HG03095 (cell line): ENCODE results near the gene SPIN2B.

ENCODE experiments used
- ATAC-seq: cut with Tn5 transposase; IDR thresholded peaks from one replicate; pipeline ENCODE4 v1.9.1; 2021; ENCODE audit warnings: moderate library complexity; ENCODE audit not compliant: unreplicated experiment

SPIN2B gene

DNA sequence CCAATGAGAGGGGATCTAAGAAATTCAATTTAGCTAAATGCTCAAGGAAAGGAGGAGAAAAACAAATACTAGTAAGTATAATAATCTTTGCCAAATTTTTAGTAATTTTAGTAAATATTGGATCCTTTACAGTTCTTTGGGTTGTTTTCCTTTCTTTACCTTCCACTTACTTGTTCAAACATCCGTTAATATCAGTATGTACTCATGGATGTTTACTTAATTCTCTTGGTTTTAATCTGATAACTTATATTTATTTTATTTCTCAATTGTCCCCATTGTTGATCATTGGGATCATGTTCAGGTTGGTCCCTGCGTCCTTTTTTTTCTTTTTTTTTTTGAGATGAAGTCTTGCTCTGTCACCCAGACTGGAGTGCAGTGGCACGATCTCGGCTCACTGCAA is 46.9 kb downstream of the SPIN2B start:
- ATAC-seq, result no peak

DNA sequence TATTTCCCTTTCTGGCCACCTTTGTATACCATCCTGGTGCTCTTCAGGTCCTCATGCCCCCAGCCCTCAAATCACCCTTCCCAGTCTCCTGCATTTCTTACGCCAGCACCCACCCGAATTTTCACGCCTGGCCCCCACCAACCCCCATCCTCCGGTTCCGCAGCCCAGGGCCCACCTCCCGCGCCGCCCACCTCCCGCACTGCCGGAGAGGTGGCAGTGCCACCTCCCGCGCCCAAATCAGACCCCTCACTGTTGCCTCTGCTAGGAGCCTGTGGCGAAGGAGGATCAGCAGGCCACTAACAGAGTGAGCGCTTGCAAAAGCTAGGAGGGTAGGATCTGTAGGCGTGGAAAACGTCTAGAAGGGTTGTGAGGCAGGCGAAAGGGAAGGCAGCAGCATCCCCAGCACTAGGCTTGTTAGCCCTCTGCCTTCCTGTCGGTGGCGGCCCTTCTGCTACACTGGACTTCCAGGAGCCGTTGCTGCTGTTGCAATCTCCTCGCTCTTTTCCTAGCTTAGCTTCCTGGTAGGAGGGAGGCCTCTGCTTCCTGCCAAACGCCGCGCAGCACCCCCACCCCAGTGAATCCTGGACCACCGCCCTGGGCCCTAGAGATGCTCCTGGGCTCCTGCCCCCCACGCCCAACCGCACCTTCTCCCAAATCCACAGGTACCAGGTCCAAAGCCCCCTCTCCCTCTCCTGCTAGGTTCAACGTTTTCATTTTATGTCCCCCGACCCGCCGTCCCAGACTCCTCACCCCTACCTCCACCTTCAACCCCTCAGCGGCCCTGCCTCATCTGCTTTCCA is 51.0 kb downstream of the SPIN2B start:
- no peak for ATAC-seq
